Stimulated activated CD8-positive, alpha-beta memory T cell treated with anti-CD3 and anti-CD28 coated beads, Interleukin-7, amount 100 ng/mL, for 48 hours (primary cell): ENCODE measurements around the gene PRAMEF1.
"Not testable (repeated sequence)": the region's sequence is repeated elsewhere in the genome, so short reads cannot be mapped to it uniquely, and the experiment has no call there.

Source experiments
- DNase-seq, 2 donors: peaks; one replicate each; pipeline ENCODE4 v3.0.0-alpha.2; 2020; ENCODE audit warnings: low read depth in 1 of 2; ENCODE audit errors: extremely low read depth in 1 of 2

Gene PRAMEF1

DNA sequence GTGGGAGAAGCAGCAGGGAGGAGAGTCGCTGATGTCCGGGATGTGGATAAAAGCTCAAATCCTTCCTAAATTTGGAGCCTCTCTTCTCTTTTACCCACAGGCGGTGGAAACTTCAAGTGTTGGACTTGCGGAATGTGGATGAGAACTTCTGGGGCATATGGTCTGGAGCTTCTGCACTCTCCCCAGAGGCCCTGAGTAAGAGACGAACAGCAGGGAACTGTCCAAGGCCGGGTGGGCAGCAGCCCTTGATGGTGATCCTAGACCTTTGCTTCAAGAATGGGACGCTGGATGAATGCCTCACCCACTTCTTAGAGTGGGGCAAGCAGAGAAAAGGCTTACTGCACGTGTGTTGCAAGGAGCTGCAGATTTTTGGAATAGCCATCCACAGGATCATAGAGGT lies 15.8 kb upstream of the PRAMEF1 start:
- no peak for DNase-seq

DNA sequence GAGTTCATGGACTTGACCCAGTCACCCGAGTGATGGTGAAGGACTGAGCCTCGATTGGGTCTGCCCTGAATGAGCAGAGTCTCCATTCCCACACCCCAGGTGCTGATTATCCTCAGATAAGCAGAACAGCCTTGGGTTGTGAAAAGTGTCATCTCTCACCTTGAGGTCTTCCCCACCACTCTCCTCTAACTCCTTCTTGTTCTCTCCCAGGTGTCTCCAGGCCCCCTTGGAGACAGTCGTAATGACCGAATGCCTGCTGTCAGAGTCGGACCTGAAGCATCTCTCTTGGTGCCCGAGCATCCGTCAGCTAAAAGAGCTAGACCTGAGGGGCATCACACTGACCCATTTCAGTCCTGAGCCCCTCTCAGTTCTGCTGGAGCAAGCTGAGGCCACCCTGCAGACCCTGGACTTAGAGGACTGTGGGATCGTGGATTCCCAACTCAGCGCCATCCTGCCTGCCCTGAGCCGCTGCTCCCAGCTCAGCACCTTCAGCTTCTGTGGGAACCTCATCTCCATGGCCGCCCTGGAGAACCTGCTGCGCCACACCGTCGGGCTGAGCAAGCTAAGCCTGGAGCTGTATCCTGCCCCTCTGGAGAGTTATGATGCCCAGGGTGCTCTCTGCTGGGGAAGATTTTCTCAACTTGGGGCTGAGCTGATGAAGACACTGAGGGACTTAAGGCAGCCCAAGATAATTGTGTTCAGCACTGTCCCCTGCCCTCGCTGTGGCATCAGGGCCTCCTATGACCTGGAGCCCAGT lies 14.2 kb upstream of the PRAMEF1 start:
- DNase-seq, result no peak

DNA sequence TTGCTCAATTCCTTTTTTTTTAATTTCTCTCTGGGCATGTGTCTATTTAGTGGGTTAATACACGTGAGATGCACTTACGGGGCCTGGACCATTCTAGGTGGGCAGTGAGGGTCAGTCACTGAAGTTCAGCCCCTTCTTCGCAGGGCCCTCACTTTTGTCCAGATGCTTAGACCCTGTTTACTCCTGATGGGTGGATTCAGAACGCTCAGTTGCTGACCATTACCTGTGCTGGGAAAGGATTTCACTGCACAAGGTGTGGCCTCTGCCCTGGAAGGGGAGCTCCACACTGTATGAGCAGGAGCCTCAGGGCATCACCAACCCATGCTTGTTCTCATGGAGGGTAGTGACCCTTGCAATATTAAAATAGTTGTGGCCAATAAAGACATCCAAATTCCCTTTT lies 13.1 kb upstream of the PRAMEF1 start:
- no peak for DNase-seq

DNA sequence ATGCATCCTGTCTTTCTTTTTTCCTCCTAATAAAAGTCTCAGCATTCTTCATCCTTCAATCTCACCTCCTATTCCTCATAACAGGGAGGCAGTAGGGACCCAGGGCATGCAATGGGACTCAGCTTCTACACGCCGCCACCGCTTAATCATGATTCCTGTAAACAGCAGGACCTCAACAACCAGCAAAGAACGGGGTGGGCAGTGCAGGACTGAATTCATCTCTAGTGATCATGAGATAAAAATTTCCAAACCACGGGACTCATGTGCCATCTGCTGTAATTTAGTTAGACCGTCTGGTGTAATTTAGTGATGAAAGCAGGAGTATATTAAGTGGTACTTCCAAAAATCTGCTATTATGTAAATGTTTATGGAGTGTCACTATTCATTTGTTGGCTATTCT lies 12.3 kb upstream of the PRAMEF1 start:
- DNase-seq, result no peak

DNA sequence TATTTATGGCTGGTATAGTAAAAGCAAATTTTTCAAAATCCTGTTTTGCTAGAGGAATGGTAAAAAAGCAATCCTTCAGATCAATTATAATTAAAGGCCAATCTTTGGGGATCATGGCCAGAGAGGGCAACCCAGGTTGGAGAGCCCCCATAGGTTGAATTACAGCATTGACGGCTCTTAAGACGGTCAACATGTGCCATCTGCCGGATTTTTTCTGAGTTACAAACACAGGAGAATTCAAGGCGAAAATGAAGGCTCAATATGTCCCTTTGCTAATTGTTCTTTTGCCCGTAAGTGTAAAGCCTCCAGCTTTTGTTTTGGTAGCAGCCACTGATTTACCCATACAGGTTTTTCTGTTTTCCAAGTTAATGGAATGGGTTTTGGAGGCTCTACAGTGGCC lies 9.7 kb upstream of the PRAMEF1 start:
- not testable (repeated sequence) for DNase-seq

DNA sequence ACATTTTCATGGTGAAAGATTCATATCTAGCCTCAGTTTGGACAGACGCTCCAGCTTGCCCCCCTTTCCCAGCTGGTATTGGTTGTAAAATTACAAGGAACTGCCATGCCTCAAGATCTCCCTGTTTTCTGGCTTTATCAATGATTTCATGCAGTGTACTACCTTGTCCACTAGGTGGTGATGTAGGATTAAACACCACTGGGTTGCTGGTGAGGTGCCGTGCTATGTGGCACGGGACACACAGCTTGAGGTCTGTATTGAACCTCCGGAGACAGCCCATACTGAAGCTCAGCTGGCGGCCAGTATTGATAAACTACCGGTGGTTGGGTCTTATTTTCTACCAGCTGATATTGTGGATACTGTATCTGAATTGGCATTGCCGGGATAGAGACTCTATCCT lies 7.4 kb upstream of the PRAMEF1 start:
- DNase-seq, result not testable (repeated sequence)

DNA sequence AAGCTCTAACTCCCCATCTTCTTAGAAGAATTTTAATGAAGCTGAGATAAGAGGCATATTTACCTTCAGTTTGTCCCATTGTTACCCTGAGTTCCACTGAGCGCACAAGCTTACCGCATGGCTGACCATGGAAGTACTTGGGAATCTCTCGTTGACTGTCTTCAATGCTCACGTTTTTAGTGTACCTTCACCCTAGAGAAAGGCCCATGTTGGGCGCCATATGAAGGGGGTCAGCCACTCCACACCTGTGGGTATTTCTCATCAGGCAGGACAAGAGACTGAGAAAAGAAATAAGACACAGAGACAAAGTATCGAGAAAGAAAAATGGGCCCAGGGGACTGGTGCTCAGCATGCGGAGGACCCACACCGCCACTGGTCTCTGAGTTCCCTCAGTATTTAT lies 6.5 kb upstream of the PRAMEF1 start:
- DNase-seq, result not testable (repeated sequence)

DNA sequence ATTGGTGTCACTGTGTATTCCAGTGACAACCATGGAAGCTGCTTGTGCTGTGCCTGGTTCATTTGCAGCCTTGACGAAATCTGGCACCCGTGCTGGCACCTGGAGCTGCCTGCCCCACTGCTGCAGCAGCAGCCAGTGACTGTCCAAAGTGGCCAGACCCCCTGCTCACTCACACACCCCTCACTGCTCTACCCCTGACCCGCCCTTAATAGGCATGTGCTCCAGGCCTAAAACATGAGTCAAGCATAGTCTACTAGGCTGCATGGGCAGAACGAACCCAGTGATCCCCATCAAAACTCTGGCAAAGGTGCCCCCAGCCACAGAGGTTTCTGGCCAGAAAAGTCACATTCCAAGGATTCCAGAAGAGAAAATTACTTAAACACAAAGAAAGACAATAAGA lies 7.7 kb downstream of the PRAMEF1 start:
- no peak for DNase-seq

DNA sequence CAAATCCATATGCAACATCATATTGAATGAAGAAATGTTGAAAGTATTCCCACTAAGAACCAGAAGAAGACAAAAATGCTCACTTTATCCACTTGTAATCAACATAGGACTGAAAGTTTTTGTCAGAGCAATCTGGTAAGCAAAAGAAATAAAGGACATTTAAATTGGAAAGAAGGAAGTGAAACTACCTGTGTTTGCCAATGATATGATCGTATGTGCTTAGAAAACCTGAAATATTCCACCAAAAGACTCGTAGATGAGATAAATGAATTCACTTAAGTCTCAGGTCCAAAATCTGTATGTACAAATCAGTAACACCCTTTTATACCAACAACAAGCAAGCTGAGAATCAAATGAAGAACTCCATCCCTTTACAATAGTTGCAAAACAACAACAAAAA lies 8.5 kb downstream of the PRAMEF1 start:
- DNase-seq, result no peak

DNA sequence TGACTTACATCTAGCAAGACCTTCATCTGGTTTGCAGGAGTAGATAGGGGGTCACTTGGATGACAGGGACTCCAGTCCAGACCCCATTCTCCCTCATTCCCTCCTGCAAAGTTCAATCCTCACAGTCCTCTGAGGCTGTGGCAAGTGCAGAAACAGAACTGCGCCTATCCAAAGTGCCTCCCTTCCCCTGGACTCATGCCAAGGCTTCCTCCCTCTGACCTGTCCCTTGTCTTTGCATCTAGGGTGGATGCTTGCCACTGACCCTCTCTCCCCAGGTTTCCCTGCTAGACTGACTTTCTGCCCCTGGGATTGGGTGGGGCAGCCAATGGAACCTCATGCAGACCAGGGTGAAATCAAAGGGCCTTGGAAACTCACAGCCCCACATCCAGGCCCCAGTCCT lies 18.7 kb downstream of the PRAMEF1 start:
- DNase-seq, result no peak

DNA sequence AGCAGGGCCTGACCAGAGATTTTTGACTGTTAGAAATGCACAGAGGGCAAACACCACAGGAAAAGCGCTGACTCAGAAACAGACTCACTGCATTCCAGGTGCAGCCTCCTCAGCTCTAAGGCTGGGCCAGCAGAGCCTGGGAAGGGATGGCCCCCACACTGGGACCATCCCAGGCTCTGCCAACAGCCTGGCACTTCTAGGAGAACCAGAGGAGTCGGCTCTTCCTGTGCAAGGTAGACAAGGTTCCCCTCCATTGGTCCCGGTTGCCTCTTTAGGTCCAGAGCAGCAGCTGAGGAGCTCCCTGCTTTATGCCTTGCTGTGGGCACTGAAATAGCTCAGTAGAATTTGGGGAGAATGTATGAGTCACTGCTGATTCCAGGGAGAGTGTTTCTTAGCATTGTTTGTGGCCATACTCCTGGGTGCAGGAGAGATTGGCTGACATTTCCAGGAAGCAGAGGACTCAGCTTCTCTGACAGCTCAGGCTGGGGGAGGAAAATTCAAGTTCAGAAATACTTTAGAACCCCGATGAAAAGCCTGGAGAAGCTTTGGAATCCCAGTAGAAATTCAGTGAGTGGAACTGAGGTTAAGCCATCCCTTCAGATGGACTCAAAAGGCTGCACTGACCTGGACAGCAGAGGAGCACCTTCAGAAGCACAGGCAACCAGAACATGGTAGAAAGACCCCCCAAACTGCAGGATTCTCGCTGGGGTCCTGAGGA lies 19.7 kb downstream of the PRAMEF1 start:
- DNase-seq, result no peak

DNA sequence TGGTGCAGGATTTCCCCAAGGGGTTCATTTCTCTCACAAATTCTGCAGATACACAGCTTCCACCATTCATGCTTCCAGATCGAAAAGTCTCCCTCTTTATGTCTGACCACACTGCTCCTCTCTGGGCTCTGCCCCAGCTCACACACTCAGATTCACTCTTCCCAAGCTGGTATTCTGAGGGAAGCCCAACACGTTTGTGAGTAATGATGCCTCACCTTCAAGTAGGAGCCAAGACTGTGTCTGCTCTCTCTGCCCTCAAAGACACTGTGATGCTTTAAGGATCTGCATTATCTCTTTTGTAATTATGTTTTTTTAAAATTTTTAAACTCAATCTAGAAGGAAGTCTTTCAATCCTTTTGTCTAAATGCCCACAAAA lies 20.2 kb downstream of the PRAMEF1 start:
- DNase-seq, result no peak

DNA sequence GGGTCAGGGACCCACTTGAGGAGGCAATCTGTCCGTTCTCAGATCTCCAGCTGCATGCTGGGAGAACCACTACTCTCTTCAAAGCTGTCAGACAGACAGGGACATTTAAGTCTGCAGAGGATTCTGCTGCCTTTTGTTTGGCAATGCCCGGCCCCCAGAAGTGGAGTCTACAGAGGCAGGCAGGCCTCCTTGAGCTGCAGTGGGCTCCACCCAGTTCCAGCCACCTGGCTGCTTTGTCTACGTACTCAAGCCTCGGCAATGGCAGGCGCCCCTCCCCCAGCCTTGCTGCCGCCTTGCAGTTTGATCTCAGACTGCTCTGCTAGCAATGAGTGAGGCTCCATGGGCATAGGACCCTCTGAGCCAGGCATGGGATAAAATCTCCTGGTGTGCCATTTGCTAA lies 27.9 kb downstream of the PRAMEF1 start:
- DNase-seq, result not testable (repeated sequence)

DNA sequence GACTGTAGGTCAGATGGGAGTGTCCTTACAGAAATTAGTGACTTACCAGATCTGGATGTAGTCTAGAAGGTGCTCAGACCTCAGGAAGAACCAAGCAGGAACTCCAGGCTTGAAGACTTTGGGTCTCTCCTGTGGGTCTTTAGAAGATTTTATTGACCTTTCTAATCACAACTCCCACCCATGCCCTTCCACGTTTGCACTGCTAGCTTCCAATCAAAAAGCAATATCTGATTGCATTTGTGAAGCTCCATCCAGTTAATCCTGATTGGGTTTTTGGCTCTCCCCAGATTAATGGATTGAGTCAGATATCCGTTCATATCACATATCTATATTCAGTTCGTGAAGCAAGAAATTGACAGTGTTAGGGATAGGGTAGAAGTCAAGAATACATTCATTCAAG lies 40.1 kb downstream of the PRAMEF1 start, which contains the start of gene PRAMEF11:
TSS of gene PRAMEF11 (minus strand) at position 101 of the 400 bp plus-strand sequence. CDS start 2,621 bp downstream, outside the sequence.
- DNase-seq, result not testable (repeated sequence)

DNA sequence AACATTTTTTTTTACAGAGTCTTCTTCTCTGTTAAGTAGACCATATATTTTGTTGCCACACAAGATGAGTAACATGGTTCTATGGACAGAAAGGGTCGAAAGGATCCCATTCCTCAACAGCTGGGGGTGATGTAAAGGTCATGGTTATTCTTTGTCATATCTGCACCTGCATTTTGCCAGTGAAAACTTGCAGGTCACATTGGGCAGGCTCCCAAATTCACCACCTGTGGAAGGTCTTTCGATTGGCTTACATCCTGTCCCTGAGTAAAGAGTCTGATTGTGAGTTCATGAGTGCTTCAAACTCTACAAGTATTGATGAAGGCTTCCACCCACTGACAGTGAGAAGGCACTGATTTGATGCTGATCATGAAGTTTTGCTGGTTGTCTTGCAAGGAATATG lies 42.1 kb downstream of the PRAMEF1 start:
- not testable (repeated sequence) for DNase-seq
